GM21529 (cell line): ENCODE results near the gene ASTL.
"Not testable (repeated sequence)": the region's sequence is repeated elsewhere in the genome, so short reads cannot be mapped to it uniquely, and the experiment has no call there.

ENCODE experiments used
- ATAC-seq: cut with Tn5 transposase; IDR thresholded peaks from one replicate; pipeline ENCODE4 v1.9.1; 2021; ENCODE audit not compliant: unreplicated experiment

The ASTL gene

DNA sequence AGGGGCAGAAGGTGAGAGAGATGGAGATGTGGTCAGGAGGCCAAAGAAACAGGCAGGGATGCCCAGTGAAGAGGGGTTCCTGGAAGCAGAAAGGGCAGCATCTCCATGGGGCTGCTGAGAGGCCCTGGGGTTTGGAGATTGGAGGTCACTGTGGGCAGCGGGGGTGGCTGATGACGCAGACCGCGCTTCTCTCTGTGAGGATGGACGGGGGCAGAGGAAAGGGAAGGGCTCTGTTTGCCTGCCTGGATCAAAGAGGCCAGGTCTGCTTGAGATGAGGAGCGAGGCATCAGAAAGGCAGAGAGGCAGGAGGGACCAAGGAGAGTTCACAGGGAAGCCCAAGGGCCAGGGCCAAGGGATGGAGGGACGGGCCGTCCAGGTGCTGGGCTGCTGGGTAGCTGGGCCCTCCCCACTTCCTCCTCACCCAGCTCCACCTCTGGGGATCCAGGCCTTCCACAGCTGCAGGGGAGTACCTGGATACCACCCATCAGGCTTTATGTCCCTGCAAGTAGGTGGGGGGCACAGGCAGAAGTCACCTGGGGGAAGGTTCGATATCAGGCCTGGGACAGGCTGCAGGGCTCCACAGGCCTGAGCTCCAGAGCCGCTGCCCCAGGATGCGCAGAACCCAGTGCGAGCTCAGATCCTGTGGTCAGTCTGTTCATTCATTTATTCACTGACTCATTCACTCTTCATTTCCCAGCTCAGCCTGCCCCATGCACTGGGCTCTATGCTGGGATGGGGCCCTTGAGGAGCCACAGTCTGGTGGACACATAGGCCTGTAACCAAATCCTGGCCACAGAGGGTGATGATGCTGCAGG lies 52.6 kb downstream of the ASTL start:
- ATAC-seq = no peak

DNA sequence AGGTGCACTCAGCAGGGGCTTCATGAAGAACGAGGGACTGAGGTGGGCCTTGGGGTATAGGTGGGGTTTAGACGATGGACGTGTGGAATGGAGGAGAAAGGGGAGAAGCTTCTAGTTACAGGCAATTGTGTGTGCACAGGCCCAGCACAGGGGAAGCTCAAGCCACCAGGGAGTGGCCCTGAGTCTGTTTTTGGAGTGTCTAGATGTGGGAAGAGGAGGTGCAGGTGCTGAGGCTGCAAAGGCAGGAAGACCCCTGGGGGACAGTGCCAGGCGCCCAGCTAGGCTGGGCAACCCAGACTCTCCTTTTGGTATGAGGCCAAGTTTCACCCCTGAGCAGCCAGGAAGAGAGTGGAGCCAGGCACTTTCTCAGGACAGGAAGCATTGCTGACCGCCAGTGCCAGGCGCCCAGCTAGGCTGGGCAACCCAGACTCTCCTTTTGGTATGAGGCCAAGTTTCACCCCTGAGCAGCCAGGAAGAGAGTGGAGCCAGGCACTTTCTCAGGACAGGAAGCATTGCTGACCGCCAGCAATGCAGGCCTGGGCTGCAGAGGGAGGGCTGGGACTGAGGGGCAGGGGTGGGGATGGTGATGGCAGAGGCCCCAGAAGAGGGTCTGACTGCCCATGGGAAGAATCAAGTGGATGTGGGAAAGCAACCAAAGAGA lies 53.3 kb downstream of the ASTL start:
- not testable (repeated sequence) for ATAC-seq

DNA sequence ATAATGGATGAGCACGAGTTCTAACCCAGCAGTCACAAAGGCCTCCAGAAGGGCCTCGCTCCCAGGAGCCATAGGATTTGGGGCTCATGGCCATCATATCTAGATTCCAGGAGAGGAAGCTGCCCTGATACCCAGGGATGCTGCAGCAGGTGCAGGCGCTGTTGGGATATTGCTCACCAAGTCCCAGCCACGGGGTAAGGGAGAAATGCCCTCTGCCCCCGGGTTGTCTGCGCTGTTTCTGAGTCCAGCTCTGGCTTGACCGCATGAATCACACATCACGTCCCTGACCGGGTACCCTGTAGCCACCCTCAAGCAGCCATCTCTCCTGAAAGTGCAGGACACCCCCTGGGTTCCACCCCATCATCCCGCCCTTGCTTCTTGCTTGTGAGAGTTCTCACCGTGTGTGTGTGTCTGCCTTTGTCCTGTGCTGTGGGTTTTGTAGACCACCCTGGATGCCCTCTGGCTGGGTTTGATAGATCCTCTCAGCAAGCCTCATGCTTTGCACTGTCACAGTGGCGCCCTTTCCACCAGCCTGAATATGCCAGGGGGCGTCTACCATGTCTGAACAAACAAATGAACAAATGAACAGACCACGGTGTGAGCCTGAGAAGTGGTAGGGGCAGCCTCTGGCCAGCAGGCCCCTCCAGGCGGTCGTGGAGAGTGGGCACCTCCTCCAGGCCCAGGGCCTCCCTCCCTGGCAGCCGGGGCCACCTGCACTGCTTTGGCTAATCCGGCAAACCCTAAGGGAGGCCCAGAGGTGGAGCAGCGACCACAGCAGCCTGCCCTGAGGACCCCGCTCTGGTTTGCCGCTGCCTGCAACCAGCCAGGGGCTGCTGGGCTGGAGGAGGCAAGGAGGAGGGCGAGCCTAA lies 54.1 kb downstream of the ASTL start:
- no peak for ATAC-seq

- ATAC-seq = no peak
Measured at GRCh38 chr2:96083064-96083939, 55.0 kb downstream of the ASTL start.

DNA sequence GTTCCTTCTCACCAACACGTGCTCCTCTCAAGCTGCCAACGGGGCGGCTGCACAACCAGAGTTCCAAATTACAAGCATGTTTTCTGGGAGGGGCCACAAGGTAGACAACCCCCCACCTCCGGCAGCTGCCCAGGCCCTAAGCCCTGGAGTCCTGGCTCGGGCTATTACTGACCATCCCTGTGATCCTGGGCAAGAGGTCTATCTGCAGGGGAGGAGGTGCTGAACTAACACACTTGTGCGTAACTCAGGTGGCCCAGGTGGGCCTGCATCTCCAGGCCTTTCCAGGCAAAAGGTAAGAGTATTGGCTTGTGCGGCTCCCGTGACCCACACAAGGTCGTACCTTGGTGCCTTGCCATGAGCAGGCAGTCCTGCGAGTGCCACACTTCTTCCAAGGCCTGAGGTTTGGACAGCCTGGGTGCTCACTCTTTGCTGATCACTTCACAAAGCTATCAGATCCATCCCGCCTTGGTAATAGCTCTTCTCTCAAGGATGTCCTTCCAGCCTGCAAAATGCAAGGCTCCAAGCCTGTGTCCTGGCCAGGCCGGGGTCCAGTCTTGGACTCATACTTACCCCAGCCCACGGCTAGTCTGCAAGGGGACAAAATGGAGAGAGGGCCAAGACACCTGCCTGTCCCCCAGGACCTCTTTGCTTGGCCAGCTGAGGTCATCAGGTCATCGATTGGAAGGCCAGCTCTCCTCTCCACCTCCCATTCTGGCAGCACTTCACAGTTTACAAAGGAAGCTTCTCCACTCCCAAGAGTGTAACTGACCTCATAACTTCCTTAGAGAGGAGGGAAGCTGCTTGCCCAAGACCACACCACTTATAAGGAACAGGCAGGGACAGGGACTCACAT lies 55.9 kb downstream of the ASTL start:
- ATAC-seq = no peak

DNA sequence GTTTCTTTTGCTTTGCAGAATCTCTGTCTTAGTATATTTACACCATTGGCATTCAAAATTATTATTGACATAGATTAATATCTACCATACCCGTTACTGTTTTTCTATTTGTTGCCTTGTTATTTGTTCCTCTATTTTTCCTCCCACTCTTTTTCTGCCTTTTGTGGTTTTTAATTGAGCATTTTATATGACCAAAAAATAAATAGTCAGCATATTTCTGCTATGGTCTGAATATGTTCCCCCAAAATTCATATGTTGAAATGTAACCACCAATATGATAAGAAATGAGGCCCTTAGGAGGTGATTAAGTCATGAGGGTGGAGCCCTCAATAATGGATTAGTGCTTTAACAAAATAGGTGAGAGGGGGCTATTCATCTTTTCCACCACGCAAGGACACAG lies 57.3 kb downstream of the ASTL start:
- ATAC-seq = no peak

- ATAC-seq = no peak
Measured at GRCh38 chr2:96075199-96075771, 63.0 kb downstream of the ASTL start.

DNA sequence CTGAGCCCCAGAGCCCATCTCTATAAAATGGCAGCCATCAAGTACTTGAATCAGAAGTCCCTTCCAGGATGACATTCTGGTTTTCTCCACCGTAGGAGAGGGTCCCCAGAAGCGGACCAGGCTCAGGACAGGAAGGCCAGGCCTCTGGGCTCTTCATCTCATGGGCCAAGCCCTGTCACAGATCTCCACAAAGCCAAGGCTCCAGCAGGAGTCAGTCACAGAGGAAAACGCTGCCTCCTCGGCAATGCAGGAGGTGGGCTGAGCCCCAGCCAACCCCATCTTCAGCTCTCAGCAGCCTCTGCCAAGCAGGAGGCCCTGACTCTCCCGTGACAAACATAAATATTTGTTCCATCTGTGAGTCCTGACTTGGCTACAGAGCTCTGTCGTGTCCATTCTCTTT lies 64.1 kb downstream of the ASTL start:
- ATAC-seq = no peak

DNA sequence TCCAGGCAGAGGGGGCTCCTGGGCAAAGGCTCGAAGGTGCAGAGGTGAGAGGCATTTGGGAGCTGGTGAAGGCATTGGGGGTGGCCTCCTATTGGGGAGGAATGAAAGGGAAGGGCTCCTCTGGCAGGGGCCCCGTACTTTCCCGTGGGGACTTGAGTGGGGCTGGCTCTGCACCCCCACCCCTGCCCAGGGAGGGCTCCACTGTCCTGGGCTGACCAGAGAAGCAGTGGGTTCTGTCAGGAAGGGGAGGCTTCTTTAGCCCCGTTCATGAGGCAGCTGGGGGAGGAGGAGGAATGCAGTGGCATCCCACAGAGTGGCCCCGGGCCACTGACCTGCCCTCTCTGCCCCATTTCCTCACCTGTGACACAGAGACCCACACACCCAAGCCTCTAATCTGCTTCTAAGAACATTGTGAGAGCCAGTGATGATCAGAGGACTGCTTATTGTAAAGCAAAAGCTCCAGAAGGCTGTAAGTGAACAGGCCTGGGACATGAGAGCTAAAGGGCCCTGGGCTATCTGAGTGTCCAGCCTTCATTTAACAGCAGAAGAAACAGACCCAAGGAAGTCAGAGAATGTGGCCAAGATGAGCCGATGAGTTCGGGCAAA lies 65.0 kb downstream of the ASTL start:
- ATAC-seq = no peak
